Bronchial smooth muscle cell (primary cell): ENCODE results near the gene UBA52. TPM values are rescaled to one million over a fixed set of nuclear protein-coding genes. Genes with fewer than 3 reads are reported as not detected.

Experiments used
- total RNA-seq: library from RNA; depleted of rRNA; stranded (reverse); fragments of >200 nt; gene quantifications from 2 replicates; pipeline ENCODE4 v1.2.1, GENCODE V29; 2014

The UBA52 gene
- total RNA-seq: 878 and 1,590 TPM in 2 replicates

DNA sequence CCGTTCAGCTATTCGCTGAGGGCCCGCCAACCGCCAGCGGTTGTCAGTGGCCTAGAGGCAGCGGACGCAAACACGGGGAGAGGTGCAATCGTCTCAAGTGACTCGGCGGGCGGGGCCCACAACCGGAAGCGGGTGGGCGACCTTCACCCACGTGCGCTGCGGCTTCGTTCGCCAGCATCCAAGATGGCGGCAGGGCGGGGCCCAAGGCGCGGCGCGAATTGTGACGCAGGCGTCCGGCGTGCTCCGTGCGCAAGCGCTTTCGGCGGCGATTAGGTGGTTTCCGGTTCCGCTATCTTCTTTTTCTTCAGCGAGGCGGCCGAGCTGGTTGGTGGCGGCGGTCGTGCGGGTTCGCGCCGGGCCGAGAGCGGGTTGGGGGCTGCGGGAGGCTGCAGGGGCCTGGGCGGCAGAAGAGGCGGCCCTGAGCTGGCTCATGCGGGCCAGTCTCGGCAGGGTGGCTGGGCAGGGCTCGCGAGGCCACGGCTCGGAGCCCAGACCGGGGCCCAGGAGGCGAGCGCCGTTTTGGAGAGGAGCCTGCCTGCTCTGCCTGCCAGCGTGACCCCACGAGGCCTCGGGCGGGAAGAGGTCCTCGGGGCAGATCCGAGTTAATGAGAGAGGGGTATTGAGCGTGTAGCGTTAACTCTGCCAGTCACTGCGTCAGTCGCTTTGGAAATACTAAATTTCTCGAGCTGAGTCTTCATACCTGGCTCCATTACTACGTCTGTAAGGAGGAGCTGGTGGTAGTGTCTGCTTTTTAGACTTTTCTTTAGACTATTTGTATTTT, at the start of gene UBA52:
TSS of gene UBA52 (plus strand) at position 294 of the 781 bp plus-strand sequence. CDS start 1,444 bp downstream, outside the sequence.

DNA sequence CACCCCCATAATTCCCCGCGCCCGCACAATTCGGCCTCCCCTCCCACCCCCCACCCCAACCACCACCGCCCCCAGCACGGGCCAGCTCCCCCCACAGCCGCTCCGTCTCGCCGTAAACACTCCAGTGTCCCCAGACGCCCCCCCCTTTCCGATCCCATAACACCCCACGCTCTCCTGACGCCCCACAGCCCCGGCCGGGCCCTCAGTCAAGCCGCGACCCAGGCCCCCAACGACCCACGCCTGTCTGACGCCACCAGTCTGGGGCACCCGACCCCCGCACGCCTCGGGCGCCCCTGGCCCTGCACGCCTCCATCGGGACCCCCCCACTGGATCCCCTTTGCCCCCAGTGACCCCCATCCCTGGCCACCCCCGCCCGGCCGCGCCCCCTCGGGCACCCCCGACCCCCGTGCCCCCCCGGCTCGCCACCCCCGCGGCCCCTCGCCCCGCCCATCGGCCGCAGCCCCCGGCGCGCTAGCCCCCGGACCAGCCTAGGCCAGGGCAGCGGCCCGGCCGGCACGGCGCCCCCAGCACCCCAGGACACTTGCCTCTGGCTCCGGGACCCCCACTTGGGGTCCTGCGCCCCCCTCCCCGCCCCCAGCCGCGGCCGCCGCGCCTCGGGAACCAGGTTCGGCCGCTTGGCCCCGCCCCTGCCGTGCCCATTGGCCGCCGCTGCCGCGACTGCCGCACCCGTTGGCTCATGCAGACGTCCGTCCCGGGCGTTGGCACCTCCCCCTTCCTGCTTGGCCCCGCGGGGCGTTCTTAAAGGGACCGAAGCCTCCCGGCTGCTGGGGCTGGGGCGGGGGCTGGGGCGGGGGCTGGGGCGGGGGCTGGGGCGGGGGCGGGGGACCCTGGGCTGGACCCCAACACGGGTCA, 28.5 kb upstream of the UBA52 start, which contains the start of gene FKBP8:
TSS of gene FKBP8 (minus strand) at position 633 of the 873 bp plus-strand sequence. CDS start 1,603 bp downstream, outside the sequence.

DNA sequence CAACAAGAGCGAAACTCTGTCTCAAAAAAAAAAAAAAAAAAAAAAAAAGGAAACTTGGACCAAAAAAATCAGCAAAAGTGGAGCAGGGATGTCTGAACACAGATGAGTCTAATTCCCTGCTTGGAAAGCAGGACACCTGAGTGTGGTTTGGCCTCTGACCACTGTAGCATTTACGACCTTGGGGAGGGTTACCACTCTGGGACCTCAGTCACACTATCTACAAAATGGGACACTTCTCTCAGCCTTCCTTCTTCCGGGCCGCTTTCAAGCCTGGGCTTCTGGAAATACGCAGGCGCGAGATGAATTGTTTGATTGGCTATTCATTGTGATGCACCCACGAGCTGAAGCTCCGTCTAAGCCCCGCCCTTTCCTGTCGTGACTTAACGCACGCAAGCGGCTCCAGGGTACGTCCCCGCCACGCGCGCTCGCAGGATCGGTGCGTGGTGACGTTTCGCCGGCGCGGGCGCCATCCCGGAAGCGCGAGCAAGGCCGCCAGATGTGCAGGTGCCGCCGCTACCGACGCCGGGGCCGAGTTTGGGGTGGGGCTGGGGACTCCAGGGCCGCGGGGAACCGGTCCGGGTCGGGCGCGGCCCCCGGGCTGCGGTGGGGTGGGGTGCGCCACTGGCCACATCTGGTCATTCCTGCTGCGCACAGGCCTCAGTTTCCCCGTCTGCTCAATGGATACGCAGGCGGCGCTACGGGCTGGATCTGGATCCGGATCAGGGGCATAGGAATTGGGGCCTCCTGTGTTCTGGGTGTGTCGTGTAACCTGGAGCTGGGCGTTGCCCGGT, 14.1 kb upstream of the UBA52 start, which contains the start of gene KXD1:
TSS of gene KXD1 (plus strand) at position 460 of the 791 bp plus-strand sequence. CDS start 4,187 bp downstream, outside the sequence.

DNA sequence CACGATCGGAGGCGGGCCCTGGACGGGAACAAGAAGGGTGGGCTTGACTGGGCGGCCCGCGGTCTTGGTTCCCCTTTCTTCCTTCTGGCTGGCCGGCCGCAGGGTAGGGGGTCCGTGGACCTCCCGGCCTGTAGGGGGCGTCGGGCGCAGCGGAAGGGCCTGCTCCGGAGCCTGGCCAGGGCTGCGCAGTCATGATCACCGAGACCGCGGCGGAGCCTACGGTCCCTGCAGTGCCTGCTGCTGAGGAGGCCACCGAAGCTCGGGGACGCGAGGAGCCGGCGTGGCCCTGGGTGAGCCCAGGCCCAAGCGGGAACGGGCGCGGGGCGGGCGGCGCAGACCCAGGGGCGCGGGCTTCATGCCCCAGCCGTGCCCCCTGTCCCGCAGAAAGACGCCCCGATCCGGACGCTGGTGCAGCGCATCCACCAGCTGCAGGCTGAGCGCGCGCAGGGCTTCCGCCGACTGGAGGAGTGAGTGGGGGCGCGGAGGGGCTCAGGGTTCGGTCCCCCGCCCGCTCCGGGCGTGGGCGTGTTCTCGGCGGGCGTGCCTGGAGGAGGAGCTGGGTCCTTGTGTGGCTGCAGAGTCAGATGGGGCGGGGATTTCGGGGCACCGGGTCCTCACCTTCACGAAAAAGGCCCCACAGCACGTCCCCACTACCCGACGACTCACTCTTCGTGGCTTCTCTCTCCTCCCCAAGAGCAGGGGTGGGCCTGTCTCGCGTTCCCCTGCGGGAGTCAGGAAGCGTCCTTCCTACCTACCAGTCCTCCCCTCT, 17.1 kb downstream of the UBA52 start, which contains the start of gene REX1BD:
TSS of gene REX1BD (plus strand) at position 188 of the 769 bp plus-strand sequence. CDS start at position 192, 4 bp downstream.

DNA sequence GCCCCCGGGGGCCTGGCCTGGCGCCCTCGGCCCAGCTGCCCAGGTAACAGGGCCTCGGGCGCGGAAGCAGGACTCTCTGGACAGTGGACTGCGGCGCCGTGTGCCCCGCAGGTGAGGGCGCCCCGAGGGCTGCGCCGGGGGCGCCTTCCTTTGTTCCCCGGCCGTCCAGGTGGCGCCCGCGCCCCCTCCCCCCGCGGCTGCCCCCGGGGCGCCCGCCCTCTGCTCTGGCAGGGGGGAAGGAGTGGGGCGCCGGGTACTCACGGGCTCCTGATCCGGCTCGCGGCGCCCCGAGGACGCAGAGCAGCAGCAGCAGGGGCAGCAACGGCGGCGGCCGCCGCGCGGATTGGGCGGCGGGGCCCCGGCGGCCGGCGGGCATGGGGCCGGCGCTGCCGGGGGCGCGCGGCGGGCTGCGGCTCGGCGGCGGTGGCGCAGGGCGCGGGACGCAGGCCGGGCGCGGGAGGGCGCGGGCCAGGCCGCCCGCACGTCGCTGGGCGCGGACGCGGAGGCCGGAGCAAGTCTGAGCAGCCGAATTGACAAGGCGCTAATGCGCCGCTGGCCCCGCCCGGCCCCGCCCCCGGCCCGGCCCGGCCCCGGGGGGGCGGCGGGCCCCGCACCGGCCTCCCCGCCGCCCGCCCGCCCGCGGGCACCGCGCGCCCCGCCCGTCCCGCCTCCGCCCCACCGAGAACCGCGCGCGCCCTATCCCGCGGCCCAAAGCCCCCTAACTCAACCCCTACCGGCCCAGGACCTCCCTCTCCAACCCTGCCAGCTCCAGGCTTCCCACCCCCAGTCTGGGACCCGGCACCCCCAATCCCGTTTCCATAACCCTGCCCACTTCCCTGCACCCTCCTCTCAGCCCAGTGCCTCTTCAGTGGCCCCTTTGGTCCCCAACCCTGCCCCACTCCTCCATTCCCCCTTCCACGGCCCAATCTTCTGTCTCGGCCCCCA, 34.9 kb downstream of the UBA52 start, which contains the start of gene CRLF1:
TSS of gene CRLF1 (minus strand) at position 519 of the 945 bp plus-strand sequence. CDS start at position 376, 143 bp downstream.

DNA sequence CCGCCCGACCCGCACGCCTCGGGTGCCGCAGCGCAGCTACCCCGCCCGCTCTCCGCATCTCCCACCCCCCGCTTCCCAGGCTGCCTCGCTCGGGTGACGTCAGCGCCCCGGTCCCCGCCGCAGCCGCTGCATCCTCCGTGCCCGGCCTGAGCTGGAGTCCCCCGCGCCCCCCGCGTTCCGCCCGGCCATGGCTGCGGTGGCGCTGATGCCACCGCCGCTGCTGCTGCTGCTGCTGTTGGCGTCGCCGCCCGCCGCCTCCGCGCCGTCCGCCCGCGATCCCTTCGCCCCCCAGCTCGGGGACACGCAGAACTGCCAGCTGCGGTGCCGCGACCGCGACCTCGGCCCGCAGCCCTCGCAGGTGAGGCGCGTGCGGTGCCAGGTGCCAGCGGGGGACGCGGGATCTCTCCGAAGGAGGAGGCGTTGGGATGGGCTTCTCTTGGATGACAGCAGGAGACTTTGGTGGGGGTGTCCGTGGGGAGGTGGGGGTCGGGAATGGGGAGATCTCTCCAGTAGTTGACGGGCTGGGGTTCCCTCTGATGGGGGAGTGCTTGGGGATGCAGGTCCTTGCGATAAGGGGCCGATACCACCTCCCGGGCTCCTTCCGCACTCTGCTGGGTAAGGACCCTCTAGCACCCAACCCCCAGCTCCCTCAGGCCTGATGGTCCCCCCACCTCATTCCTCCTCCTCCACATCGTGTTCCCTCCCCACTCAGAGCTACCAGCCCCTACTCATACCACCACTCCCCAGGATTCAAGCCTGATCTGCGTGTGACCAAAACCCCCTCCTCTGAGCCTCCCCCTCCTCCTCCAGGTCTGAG, 41.3 kb downstream of the UBA52 start, which contains the start of gene TMEM59L:
TSS of gene TMEM59L (plus strand) at position 99 of the 817 bp plus-strand sequence. CDS start at position 188, 89 bp downstream.

Other genes starting within 250 kb of the UBA52 start
- 59.2 and 128 TPM in 2 replicates for gene LSM4, start 248.8 kb upstream of the UBA52 start, total RNA-seq
- gene PGPEP1, start 231.3 kb upstream of the UBA52 start, total RNA-seq: 42.6 and 66.2 TPM in 2 replicates
- 33.8 and 41.9 TPM in 2 replicates for gene GDF15, start 185.7 kb upstream of the UBA52 start, total RNA-seq
- gene LRRC25, start 174.2 kb upstream of the UBA52 start, total RNA-seq: 0.16 and 0.34 TPM in 2 replicates
- 31.8 and 40.5 TPM in 2 replicates for gene SSBP4, start 152.5 kb upstream of the UBA52 start, total RNA-seq
- gene ISYNA1, start 133.7 kb upstream of the UBA52 start, total RNA-seq: 13.8 and 18.4 TPM in 2 replicates
- 13.1 and 13.7 TPM in 2 replicates for gene ELL, start 49.8 kb upstream of the UBA52 start, total RNA-seq
- gene FKBP8, start 28.3 kb upstream of the UBA52 start, total RNA-seq: 278 and 286 TPM in 2 replicates
- 46.8 and 48.9 TPM in 2 replicates for gene KXD1, start 14.0 kb upstream of the UBA52 start, total RNA-seq
- 57.2 and 69.6 TPM in 2 replicates for gene REX1BD, start 16.9 kb downstream of the UBA52 start, total RNA-seq
- gene CRLF1, start 34.9 kb downstream of the UBA52 start, total RNA-seq: 92.0 and 110 TPM in 2 replicates
- 2.2 and 5.0 TPM in 2 replicates for gene TMEM59L, start 41.0 kb downstream of the UBA52 start, total RNA-seq
- 5.5 and 12.2 TPM in 2 replicates for gene KLHL26, start 65.2 kb downstream of the UBA52 start, total RNA-seq
- 2.1 and 2.5 TPM in 2 replicates for gene CRTC1, start 111.8 kb downstream of the UBA52 start, total RNA-seq
- 1.3 and 1.5 TPM in 2 replicates for gene COMP, start 219.4 kb downstream of the UBA52 start, total RNA-seq